IPS-18a (cell line): ENCODE measurements around the gene NEURL4.

Source experiments
- H3K27ac ChIP-seq: one replicate; pipeline ENCODE4 v1.5.1; 2013; ENCODE audit warnings: low read length
- H3K27me3 ChIP-seq: one replicate; pipeline ENCODE4 v1.6.1; 2013; ENCODE audit warnings: mild to moderate bottlenecking, low read length; ENCODE audit not compliant: control insufficient read depth, insufficient read depth
- H3K36me3 ChIP-seq: one replicate; pipeline ENCODE4 v1.6.1; 2013; ENCODE audit warnings: low read depth, low read length; ENCODE audit not compliant: control insufficient read depth
- H3K4me1 ChIP-seq: one replicate; pipeline ENCODE4 v1.6.1; 2013; ENCODE audit warnings: low read depth, low read length; ENCODE audit not compliant: control insufficient read depth
- H3K4me3 ChIP-seq: one replicate; pipeline ENCODE4 v1.5.1; 2013; ENCODE audit warnings: low read length
- H3K9ac ChIP-seq: one replicate; pipeline ENCODE4 v1.6.1; 2013; ENCODE audit warnings: mild to moderate bottlenecking, low read length, moderate library complexity
- H3K9me3 ChIP-seq: one replicate; pipeline ENCODE4 v1.6.1; 2013; ENCODE audit warnings: low read depth, low read length; ENCODE audit not compliant: control insufficient read depth

NEURL4 gene

GRCh38 chr17:7329374-7329996 is 350 bp upstream of the NEURL4 start:
- no peaks in the 10 kb centered on the region for H3K27me3 ChIP-seq
- peak overlapping the region; percentile 96 for H3K27ac ChIP-seq
- peaks cover 11% of the 10 kb centered on the region for H3K36me3 ChIP-seq
- no peaks in the 10 kb centered on the region for H3K4me1 ChIP-seq
- no peaks in the 10 kb centered on the region for H3K9me3 ChIP-seq
- peak overlapping the region; percentile 97 for H3K4me3 ChIP-seq
- peak overlapping the region; percentile 91 for H3K9ac ChIP-seq

GRCh38 chr17:7328009-7328408 is 1.1 kb downstream of the NEURL4 start:
- no peaks in the 10 kb centered on the region for H3K9me3 ChIP-seq
- peaks cover 17% of the 10 kb centered on the region for H3K36me3 ChIP-seq
- H3K27ac ChIP-seq: no peak overlapping the region
- H3K4me3 ChIP-seq: peak overlapping the region; percentile 97
- H3K9ac ChIP-seq: no peak overlapping the region
- no peaks in the 10 kb centered on the region for H3K4me1 ChIP-seq
- H3K27me3 ChIP-seq: no peaks in the 10 kb centered on the region

- no peaks in the 10 kb centered on the region for H3K9me3 ChIP-seq
- peaks cover 22% of the 10 kb centered on the region for H3K36me3 ChIP-seq
- no peaks in the 10 kb centered on the region for H3K27me3 ChIP-seq
- no peak overlapping the region for H3K4me3 ChIP-seq
- no peak overlapping the region for H3K9ac ChIP-seq
- no peak overlapping the region for H3K27ac ChIP-seq
- H3K4me1 ChIP-seq: no peaks in the 10 kb centered on the region
Measured at GRCh38 chr17:7327501-7327900, 1.6 kb downstream of the NEURL4 start.

GRCh38 chr17:7327056-7327455 is 2.1 kb downstream of the NEURL4 start:
- no peaks in the 10 kb centered on the region for H3K27me3 ChIP-seq
- no peak overlapping the region for H3K9ac ChIP-seq

DNA sequence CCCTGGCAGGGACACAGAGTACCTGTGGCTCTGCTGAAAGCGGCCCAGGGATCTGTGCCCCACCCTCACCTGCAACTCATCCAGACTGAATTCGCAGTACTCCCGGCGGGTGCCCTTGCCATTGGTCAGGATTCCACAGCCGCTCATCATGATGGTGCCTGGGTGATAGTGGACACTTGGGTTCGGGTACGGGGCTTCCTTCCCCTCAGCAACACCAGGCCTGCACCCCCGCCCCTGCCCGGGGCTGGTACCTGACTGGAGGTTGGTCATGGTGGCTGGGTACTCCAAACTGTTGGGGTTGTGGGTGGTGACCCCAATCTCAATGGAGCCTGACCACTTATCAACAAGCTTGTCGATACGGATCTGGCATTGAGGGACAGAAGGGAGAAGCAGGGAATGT is 2.9 kb downstream of the NEURL4 start:
- H3K4me3 ChIP-seq: no peak overlapping the region
- no peak overlapping the region for H3K9ac ChIP-seq
- peaks cover 34% of the 10 kb centered on the region for H3K36me3 ChIP-seq
- H3K9me3 ChIP-seq: no peaks in the 10 kb centered on the region
- no peak overlapping the region for H3K27ac ChIP-seq
- no peaks in the 10 kb centered on the region for H3K4me1 ChIP-seq
- no peaks in the 10 kb centered on the region for H3K27me3 ChIP-seq

More at GRCh38 chr17:7327056-7327455, 2.1 kb downstream of the NEURL4 start:
- no peak overlapping the region for H3K27ac ChIP-seq
- H3K4me1 ChIP-seq: no peaks in the 10 kb centered on the region
- H3K9me3 ChIP-seq: no peaks in the 10 kb centered on the region
- no peak overlapping the region for H3K4me3 ChIP-seq
- peaks cover 26% of the 10 kb centered on the region for H3K36me3 ChIP-seq

- Histone ChIP-seq H3K36me3 (peaks cover 45% of the 10 kb centered on the region), H3K4me1 (no peaks in the 10 kb centered on the region), H3K9ac (no peak overlapping the region), H3K27ac (no peak overlapping the region), H3K4me3 (no peak overlapping the region), H3K27me3 (no peaks in the 10 kb centered on the region), H3K9me3 (no peaks in the 10 kb centered on the region)
Measured at GRCh38 chr17:7325031-7325528, 4.1 kb downstream of the NEURL4 start.

DNA sequence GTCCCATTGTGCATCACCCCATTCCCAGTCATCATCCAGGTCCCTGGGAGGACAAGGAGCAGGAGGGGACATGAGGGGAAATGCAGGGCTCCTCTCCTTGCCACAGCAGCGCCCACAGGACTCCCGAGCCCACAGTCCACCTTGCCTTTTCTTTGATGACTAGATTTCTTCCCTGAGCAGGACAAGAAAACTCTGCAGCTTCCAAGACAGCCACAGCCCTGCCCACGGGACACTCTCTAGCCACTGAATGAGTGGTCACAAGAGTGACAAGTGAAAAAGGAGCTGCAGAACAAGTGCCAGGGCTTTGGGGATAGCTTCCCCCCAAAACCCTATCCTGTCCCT is 4.7 kb downstream of the NEURL4 start:
- no peaks in the 10 kb centered on the region for H3K9me3 ChIP-seq
- H3K36me3 ChIP-seq: peaks cover 45% of the 10 kb centered on the region
- no peaks in the 10 kb centered on the region for H3K4me1 ChIP-seq
- H3K27me3 ChIP-seq: no peaks in the 10 kb centered on the region
- no peak overlapping the region for H3K27ac ChIP-seq
- H3K9ac ChIP-seq: no peak overlapping the region
- no peak overlapping the region for H3K4me3 ChIP-seq

GRCh38 chr17:7323731-7324437 is 5.3 kb downstream of the NEURL4 start:
- H3K27me3 ChIP-seq: no peaks in the 10 kb centered on the region

GRCh38 chr17:7322520-7323194 is 6.5 kb downstream of the NEURL4 start:
- Histone ChIP-seq H3K4me3 (no peak overlapping the region), H3K9me3 (no peaks in the 10 kb centered on the region), H3K36me3 (peaks cover 53% of the 10 kb centered on the region), H3K27me3 (no peaks in the 10 kb centered on the region), H3K4me1 (no peaks in the 10 kb centered on the region), H3K9ac (no peak overlapping the region), H3K27ac (no peak overlapping the region)

More at GRCh38 chr17:7323731-7324437, 5.3 kb downstream of the NEURL4 start:
- Histone ChIP-seq H3K4me1 (no peaks in the 10 kb centered on the region), H3K27ac (no peak overlapping the region), H3K9me3 (no peaks in the 10 kb centered on the region), H3K4me3 (no peak overlapping the region), H3K36me3 (peaks cover 45% of the 10 kb centered on the region), H3K9ac (no peak overlapping the region)

DNA sequence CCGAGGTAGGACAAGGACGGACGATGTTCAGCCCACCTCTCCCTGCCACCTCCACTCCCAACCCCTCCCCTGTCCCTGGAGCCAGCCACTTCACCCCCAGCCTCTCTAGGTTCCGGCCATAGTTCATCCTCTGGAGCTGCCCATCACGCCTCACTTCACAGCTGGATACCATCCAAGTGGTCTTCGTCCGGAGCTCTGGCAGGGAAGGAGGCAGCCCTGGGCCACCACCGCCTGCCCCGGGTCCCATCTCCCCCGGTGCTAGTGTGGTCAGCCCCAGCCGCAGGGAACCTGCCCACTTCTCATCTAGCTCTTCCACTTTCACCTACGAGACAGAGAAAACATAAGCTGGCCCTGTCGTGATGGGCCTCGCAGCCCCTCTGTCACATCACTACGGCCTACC is 7.7 kb downstream of the NEURL4 start:
- Histone ChIP-seq H3K27me3 (no peaks in the 10 kb centered on the region), H3K4me1 (no peaks in the 10 kb centered on the region), H3K27ac (no peak overlapping the region), H3K9ac (no peak overlapping the region), H3K4me3 (no peak overlapping the region), H3K36me3 (peaks cover 60% of the 10 kb centered on the region), H3K9me3 (no peaks in the 10 kb centered on the region)

- Histone ChIP-seq H3K9me3 (no peaks in the 10 kb centered on the region), H3K4me1 (peaks cover 11% of the 10 kb centered on the region), H3K27me3 (no peaks in the 10 kb centered on the region), H3K27ac (no peak overlapping the region), H3K36me3 (peaks cover 58% of the 10 kb centered on the region), H3K9ac (no peak overlapping the region), H3K4me3 (no peak overlapping the region)
Measured at GRCh38 chr17:7318121-7318860, 10.8 kb downstream of the NEURL4 start.
